ENCODE results near the gene ANKRD36.
"Not testable (repeated sequence)": the region's sequence is repeated elsewhere in the genome, so short reads cannot be mapped to it uniquely, and the experiment has no call there.

ANKRD36 gene

GRCh38 chr2:97112320-97113049, 468 bp upstream of the ANKRD36 start:
- not testable (repeated sequence) for DNase-seq

- DNase-seq = not testable (repeated sequence)
Measured at GRCh38 chr2:97113882-97114255, 916 bp downstream of the ANKRD36 start.

GRCh38 chr2:97129090-97129489, 16.1 kb downstream of the ANKRD36 start:
- DNase-seq = not testable (repeated sequence)

GRCh38 chr2:97144016-97144415, 31.1 kb downstream of the ANKRD36 start:
- not testable (repeated sequence) for DNase-seq

DNA sequence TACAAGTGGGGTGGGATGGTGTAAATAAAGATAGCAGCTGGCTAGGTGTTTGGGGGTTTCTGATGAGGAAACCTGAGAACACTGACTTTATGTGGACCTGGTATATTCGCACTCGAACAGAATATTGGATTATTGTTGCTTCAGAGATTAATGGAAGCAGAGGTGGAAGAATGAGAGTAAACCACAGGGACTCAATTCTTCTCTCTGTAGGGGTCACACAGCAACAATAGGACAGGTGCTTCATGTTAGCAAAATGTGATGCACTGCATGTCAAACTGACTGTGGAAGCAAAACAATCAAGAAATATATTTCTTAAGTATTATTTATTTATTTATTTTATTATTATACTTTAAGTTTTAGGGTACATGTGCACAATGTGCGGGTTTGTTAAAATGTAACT, 53.6 kb downstream of the ANKRD36 start:
- DNase-seq = not testable (repeated sequence)

- DNase-seq = not testable (repeated sequence)
Measured at GRCh38 chr2:97167938-97168337, 55.0 kb downstream of the ANKRD36 start.

- not testable (repeated sequence) for DNase-seq
Measured at GRCh38 chr2:97168583-97168982, 55.6 kb downstream of the ANKRD36 start.

- not testable (repeated sequence) for DNase-seq
Measured at GRCh38 chr2:97180391-97180790, 67.4 kb downstream of the ANKRD36 start.

- DNase-seq = not testable (repeated sequence)
Measured at GRCh38 chr2:97195349-97195748, 82.4 kb downstream of the ANKRD36 start.

- DNase-seq = not testable (repeated sequence)
Measured at GRCh38 chr2:97197251-97197650, 84.3 kb downstream of the ANKRD36 start.

DNA sequence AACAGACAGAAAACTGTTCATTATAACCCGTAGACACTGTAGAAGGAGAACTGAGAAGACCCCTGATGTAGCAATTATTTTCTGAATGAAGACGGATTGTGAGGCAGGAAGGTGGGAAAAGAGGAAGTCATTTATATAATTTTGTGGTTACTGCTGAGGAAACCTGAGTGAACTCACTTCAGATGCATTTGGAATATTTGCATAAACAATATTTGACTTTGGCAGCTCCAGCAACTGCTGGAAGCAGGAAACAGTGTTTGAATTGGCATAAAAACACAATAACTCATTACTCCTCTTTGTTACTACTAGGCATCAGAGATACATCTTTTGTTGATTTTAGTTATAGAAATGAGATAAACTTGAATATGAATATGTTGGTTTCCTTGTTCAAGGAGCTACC, 87.9 kb downstream of the ANKRD36 start:
- DNase-seq = not testable (repeated sequence)

DNA sequence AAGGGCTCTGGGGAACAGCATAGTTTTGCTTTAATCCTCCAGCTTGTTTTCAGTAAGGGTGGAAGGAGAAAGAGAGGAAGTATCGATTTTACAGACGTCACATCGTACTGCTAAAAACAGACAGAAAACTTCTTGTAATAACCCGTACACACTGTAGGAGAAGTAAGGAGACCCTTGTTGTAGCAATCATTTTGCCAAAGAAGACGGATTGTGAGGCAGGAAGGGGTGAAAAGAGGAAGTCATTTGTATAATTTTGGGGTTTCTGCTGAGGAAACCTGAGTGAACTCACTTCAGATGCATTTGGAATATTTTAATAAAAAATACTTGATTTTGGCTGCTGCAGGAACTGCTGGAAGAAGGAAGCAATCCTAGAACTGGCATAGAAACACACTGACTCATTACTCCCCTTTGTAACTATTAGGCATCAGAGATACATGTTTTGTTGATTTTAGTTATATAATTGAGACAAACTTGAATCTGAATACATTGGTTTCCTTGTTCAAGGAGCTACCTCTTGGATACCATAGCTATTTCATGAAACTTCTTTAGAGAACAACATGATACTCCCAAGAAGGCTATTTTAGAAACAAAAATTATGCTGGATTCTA, 89.8 kb downstream of the ANKRD36 start:
- DNase-seq = not testable (repeated sequence)

GRCh38 chr2:97210325-97210724, 97.4 kb downstream of the ANKRD36 start:
- DNase-seq = no peak

DNA sequence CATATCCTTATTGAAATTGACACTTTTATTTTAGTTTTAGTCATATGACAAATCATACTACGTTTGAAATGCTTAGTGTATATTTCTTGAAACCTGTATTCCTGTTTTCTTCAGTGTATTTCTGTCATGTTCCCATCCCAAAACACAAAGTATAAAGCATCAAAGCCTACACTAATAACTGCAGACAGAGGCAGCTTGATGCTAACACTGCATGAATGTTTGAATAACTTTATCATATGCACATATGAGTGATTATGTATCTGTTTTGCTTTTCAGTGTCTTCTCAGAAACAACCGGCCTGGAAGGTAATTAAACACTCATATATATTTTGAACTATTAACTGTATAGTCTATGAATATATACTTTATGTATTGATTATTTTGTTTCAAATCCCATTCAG, 102.1 kb downstream of the ANKRD36 start:
- DNase-seq = not testable (repeated sequence)

- not testable (repeated sequence) for DNase-seq
Measured at GRCh38 chr2:97230848-97231585, 118.1 kb downstream of the ANKRD36 start.

- DNase-seq = not testable (repeated sequence)
Measured at GRCh38 chr2:97232981-97233380, 120.0 kb downstream of the ANKRD36 start.

GRCh38 chr2:97233660-97234295, 120.8 kb downstream of the ANKRD36 start:
- not testable (repeated sequence) for DNase-seq

DNA sequence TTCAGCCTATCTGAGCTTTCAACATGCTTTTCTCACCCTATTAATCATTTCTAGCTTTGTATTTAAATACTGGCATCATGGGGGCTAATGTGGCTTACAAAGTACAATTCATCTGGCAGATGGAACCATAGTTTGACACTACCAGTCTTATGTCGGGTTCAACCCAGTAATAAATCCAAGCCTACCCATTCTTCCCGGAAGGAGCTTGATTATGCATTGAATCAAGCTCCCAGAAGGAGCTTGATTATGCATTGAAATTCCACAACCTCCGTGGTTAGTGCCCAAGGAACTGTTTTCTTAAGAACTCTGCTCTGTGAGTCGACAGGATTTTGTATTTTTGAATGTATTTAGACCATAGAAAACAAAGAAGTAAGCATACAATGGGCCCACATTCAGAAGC, 148.2 kb downstream of the ANKRD36 start:
- not testable (repeated sequence) for DNase-seq

DNA sequence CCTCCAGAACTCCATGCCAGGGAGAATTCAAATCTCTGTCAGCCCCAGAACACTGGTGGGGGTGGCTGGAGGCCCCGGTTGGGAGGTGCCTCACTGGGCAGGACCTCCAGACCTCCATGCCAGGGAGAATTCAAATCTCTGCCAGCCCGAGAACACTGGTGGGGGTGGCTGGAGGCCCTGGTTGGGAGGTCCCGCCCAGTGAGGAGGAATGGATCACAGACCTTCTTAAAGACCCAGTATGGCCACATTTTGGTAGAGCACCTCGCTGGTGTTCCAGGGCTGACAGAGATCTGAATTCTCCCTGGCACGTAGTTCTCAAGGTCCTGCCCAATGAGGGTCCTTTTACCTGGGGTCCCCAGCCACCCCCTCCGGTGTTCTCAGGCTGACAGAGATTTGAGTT, 153.5 kb downstream of the ANKRD36 start:
- DNase-seq = not testable (repeated sequence)

DNA sequence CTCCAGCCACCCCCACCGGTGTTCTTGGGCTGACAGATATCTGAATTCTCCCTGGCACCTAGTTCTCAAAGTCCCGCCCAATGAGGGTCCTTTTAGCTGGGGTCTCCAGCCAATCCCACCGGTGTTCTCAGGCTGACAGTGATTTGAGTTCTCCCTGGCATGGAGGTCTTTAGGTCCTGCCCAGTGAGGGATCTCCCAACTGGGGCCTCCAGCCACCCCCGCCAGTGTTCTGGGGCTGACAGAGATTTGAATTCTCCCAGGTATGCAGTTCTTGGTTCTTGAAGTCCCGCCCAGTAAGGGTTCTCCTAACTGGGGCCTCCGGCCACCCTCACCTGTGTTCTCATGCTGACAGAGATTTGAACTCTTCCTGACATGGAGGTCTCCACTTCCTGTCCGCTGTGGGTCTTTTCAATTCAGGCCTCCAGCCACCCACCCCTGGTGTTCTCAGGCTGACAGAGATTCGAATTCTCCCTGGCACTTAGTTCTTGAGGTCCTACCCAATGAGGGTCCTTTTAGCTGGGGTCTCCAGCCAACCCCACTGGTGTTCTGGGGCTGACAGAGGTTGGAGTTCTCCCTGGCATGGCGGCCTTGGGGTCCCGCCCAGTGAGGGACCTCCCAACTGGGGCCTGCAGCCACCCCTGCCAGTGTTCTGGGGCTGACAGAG, 154.6 kb downstream of the ANKRD36 start:
- no peak for DNase-seq

DNA sequence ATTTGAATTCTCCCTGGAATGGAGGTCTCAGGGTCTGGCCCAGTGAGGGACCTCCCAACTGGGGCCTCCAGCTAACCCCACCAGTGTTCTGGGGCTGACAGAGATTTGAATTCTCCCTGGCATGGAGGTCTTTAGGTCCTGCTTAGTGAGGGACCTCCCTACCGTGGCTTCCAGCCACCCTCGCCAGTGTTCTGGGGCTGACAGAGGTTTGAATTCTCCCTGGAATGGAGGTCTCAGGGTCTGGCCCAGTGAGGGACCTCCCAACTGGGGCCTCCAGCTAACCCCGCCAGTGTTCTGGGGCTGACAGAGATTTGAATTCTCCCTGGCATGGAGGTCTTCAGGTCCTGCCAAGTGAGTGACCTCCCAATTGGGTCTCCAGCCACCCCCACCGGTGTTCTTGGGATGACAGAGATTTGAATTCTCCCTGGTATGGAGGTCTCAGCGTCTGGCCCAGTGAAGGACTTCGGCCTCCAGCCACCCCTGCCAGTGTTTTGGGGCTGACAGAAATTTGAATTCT, 155.2 kb downstream of the ANKRD36 start:
- DNase-seq = not testable (repeated sequence)
